H1 (cell line): ENCODE measurements around the gene PTX3.

Source experiments
- CREB1 ChIP-seq: IDR thresholded peaks from 2 replicates; pipeline ENCODE4 v1.6.1; 2012; ENCODE audit warnings: inconsistent platforms
- POLR2A ChIP-seq, 2 experiments: IDR thresholded peaks; 1 replicate in 1 of 2; 2 replicates in 1 of 2; pipeline ENCODE4 v1.6.1; 2011; ENCODE audit warnings: low read depth in 2 of 2, low read length in 2 of 2, mild to moderate bottlenecking in 2 of 2; ENCODE audit errors: control extremely low read depth in 1 of 2
- POLR2AphosphoS5 ChIP-seq: IDR thresholded peaks from 2 replicates; pipeline ENCODE4 v1.6.1; 2011; ENCODE audit warnings: low read depth, low read length
- TF ChIP-seq, protein P1 (sequence below): IDR thresholded peaks from 2 replicates; pipeline ENCODE4 v1.6.1; 2012; ENCODE audit warnings: inconsistent platforms

DNA sequence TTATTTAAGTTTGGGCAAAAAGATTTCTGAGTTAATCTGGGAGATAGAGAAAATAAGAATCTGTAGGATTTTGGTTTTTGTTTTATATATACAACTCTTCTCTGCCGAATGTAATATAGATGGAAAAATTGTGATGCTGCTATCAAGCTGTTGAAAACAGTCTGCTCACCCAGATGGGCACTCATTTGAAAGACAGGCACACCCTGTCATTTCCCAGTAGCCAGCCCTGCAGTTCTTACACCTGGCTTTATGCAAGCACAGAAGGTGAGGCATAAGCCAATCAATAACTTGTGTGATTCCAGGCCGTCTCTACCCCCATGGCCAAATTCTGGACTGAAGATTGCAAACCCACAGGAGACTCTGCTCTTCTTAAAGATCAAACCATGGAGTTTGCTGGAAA, 27.1 kb upstream of the PTX3 start:
- TF ChIP-seq, protein P1, sequence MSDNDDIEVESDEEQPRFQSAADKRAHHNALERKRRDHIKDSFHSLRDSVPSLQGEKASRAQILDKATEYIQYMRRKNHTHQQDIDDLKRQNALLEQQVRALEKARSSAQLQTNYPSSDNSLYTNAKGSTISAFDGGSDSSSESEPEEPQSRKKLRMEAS, result no peak
- no peak for TF ChIP-seq CREB1
- no peak for TF ChIP-seq POLR2A (IDR thresholded peaks at IDR 0.05; ENCODE audit: control extremely low read depth in 1 of 2, low read depth in 2 of 2, low read length in 2 of 2)
- no peak for TF ChIP-seq POLR2AphosphoS5
